Tibial artery (tissue), 4 donors: Measurements from ENCODE around the gene SPINDOC.
A peak's percentile ranks its signal among the peaks of the same experiment; 100 is the strongest.

Experiments used
- DNase-seq, 2 donors: peaks; one replicate each; pipeline ENCODE4 v3.0.0-alpha.2; 2019
- H3K27ac ChIP-seq, 2 donors: fragments of 200-600 bp; sonication (generic) in 1 of 2; 1 replicate in 1 of 2; 2 replicates in 1 of 2; pipeline ENCODE4 v1.5.1; 2018 to 2019; ENCODE audit warnings: mild to moderate bottlenecking in 1 of 2
- H3K27me3 ChIP-seq, 2 donors: fragments of 200-600 bp; sonication (generic) in 1 of 2; one replicate each; pipeline versions ENCODE4 v1.5.1 to v1.6.0; 2016 to 2019
- H3K36me3 ChIP-seq, 3 donors: fragments of 200-600 bp; sonication (generic) in 2 of 3; one replicate each; pipeline ENCODE4 v1.5.1; 2016 to 2019; ENCODE audit warnings: mild to moderate bottlenecking in 2 of 3
- H3K4me1 ChIP-seq, 4 donors: fragments of 200-600 bp; sonication (generic) in 2 of 4; 1 replicate in 3 of 4; 2 replicates in 1 of 4; pipeline ENCODE4 v1.5.1; 2016 to 2019
- H3K4me3 ChIP-seq, 2 donors: fragments of 200-600 bp; sonication (generic) in 1 of 2; 1 replicate in 1 of 2; 2 replicates in 1 of 2; pipeline ENCODE4 v1.5.1; 2018 to 2019; ENCODE audit warnings: mild to moderate bottlenecking in 2 of 2
- H3K9me3 ChIP-seq, 3 donors: fragments of 200-600 bp; sonication (generic) in 1 of 3; one replicate each; pipeline ENCODE4 v1.5.1; 2016 to 2019
- intact Hi-C: fragments of 100-400 bp; cut with DNase I; formaldehyde crosslinking; loops from one replicate; pipeline ENCODE4 v1.15.0; 2023; ENCODE audit warnings: low total_unique reads
- TF ChIP-seq, protein P1 (sequence below), 2 experiments: fragments of 200-600 bp in 1 of 2; fragments of 450-650 bp in 1 of 2; IDR thresholded peaks; one replicate each; pipeline ENCODE4 v1.5.1; 2017 to 2019; ENCODE audit warnings: antibody characterized with exemption in 2 of 2, mild to moderate bottlenecking in 1 of 2, moderate library complexity in 1 of 2

Gene SPINDOC

GRCh38 chr11:63837027-63837688 is 23.9 kb downstream of the SPINDOC start:
- no peaks in the 10 kb centered on the region for H3K36me3 ChIP-seq
- intact Hi-C loops = loop anchor here (1.0 to 10.0 kb wide), 3 partner anchors 35 to 318 kb away; no protein-coding TSS in a partner anchor
- TF ChIP-seq, protein P1, sequence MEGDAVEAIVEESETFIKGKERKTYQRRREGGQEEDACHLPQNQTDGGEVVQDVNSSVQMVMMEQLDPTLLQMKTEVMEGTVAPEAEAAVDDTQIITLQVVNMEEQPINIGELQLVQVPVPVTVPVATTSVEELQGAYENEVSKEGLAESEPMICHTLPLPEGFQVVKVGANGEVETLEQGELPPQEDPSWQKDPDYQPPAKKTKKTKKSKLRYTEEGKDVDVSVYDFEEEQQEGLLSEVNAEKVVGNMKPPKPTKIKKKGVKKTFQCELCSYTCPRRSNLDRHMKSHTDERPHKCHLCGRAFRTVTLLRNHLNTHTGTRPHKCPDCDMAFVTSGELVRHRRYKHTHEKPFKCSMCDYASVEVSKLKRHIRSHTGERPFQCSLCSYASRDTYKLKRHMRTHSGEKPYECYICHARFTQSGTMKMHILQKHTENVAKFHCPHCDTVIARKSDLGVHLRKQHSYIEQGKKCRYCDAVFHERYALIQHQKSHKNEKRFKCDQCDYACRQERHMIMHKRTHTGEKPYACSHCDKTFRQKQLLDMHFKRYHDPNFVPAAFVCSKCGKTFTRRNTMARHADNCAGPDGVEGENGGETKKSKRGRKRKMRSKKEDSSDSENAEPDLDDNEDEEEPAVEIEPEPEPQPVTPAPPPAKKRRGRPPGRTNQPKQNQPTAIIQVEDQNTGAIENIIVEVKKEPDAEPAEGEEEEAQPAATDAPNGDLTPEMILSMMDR (IDR thresholded peaks at IDR 0.05) = peak; percentile 83 to 91
- H3K27me3 ChIP-seq = no peaks in the 10 kb centered on the region
- H3K4me3 ChIP-seq = no peak overlapping the region
- H3K27ac ChIP-seq = peak overlapping the region; percentile 77 to 90
- DNase-seq = peak; percentile 83 to 89
- no peaks in the 10 kb centered on the region for H3K9me3 ChIP-seq
- H3K4me1 ChIP-seq = peaks cover 0 to 35% (median 29%) of the 10 kb centered on the region in 4 donors

- no peaks in the 10 kb centered on the region for H3K9me3 ChIP-seq
- peaks cover 0 to 41% (median 30%) of the 10 kb centered on the region in 4 donors for H3K4me1 ChIP-seq
- H3K27ac ChIP-seq = peak overlapping the region; percentile 77 to 90
- intact Hi-C loops = loop anchor here (1.0 to 10.0 kb wide), 4 partner anchors 35 to 317 kb away; partner anchors contain the start of gene ZFTA
- H3K27me3 ChIP-seq = no peaks in the 10 kb centered on the region
- H3K4me3 ChIP-seq = peak overlapping the region in 1 of 2 donors; percentile 77
- TF ChIP-seq, protein P1 (IDR thresholded peaks at IDR 0.05) = no peak
- DNase-seq = no peak
- H3K36me3 ChIP-seq = no peaks in the 10 kb centered on the region
Measured at GRCh38 chr11:63837739-63838138, 24.5 kb downstream of the SPINDOC start.

DNA sequence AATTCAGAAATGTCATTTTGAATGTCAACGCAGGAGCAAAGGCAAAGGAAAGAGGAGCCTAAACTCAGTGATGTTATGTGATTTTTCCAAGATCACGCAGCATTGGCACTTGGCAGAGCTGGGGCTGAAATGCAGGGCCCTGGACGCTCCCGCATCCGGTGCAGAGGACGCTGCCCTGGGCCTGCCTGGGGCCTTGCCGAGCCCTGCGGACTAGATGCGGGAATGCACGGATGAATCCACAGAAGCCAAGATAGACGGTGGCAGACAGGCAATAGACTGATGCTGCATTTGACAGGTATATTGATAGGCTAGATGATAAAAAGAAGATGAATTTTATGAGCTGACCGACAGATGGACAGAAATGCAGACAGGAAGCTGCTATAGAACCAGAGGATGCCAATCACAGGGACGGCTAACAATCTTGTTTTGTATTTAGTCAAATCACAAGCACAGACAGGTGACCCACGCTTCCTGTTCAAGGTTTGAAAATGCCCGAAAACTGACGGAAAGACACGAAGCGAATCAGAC is 25.0 kb downstream of the SPINDOC start:
- Histone ChIP-seq H3K9me3 (no peaks in the 10 kb centered on the region), H3K4me1 (peaks cover 0 to 46% (median 33%) of the 10 kb centered on the region in 4 donors), H3K27me3 (no peaks in the 10 kb centered on the region), H3K4me3 (peak overlapping the region; percentile 77 to 95), H3K27ac (peak overlapping the region; percentile 77 to 90), H3K36me3 (peaks cover 0 to 3% (median 0%) of the 10 kb centered on the region in 3 donors)
- TF ChIP-seq, protein P1 (IDR thresholded peaks at IDR 0.05) = no peak
- peak in 1 of 2 donors; percentile 72 for DNase-seq
- intact Hi-C loops = loop anchor here (2.0 to 10.0 kb wide), 3 partner anchors 34 to 317 kb away; partner anchors contain the start of gene ZFTA

DNA sequence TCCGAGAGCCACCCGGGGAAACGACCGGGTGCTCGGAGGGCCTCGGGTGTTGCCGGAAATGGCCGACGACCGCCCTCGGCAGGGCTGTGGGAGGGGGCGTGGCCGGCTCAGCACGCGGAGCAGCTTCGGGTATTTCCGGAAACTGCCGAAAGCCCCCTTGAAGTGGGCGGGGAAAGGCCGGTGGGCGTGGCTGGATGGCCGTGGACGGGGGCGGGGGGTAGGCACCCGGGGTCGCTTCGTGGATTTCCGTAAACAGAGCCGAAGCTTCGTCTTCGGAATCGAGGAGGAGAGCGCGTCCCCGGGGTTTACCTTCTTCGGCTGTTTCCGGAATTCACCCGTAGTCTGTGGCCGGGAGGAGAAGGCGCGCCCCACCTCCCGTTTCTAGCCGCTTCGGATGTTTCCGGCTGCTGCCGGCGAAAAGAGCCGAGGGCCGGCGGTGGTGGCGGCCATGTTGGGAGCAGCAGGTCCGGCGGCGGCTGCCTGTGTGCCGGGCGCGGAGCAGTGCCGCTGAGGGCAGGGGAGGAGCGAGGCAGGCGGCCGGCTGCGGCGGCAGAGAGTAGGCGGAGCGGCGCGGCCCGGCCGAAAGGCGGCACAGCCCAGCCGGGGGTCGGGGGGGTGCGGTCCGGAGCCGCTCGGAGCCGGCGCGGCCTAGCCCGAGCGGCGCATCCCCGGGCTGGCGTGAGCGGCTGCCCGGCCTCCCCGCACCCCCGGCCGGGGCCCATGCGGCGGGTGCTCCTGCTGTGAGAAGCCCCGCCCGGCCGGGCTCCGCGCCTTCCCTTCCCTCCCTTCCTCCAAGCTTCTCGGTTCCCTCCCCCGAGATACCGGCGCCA is 25.6 kb downstream of the SPINDOC start, which contains the start of gene MARK2:
MARK2 (plus strand) TSS at position 433 of the 830 bp plus-strand sequence; CDS start at position 830, 397 bp downstream.
- TF ChIP-seq, protein P1 (IDR thresholded peaks at IDR 0.05) = no peak
- DNase-seq = peak; percentile 96 to 98
- peak within 1 kb of the TSS; percentile 77 to 95 for H3K4me3 ChIP-seq
- H3K4me1 ChIP-seq = peaks cover 0 to 47% (median 35%) of the 10 kb centered on the region in 4 donors
- H3K27me3 ChIP-seq = no peaks in the 10 kb centered on the region
- intact Hi-C loops = loop anchor here (2.0 to 10.0 kb wide), 3 partner anchors 33 to 316 kb away; partner anchors contain the start of gene ZFTA
- H3K27ac ChIP-seq = peak within 1 kb of the TSS; percentile 77 to 90
- peaks cover 0 to 9% (median 0%) of the 10 kb centered on the region in 3 donors for H3K36me3 ChIP-seq
- no peaks in the 10 kb centered on the region for H3K9me3 ChIP-seq
